IPS-15b (cell line): ENCODE results near the gene REXO5.

ENCODE experiments used
- H3K27me3 ChIP-seq: one replicate; pipeline ENCODE4 v1.6.1; 2013; ENCODE audit warnings: low read length; ENCODE audit not compliant: control insufficient read depth, insufficient read depth
- H3K36me3 ChIP-seq: one replicate; pipeline ENCODE4 v1.6.1; 2013; ENCODE audit warnings: low read length; ENCODE audit not compliant: control insufficient read depth, insufficient read depth
- H3K4me1 ChIP-seq: one replicate; pipeline ENCODE4 v1.6.1; 2013; ENCODE audit warnings: mild to moderate bottlenecking, low read length; ENCODE audit not compliant: control insufficient read depth, insufficient read depth
- H3K4me3 ChIP-seq: one replicate; pipeline ENCODE4 v1.5.1; 2013; ENCODE audit warnings: low read depth, low read length
- H3K9ac ChIP-seq: one replicate; pipeline ENCODE4 v1.6.1; 2013; ENCODE audit warnings: low read depth, mild to moderate bottlenecking, low read length
- H3K9me3 ChIP-seq: one replicate; pipeline ENCODE4 v1.6.1; 2013; ENCODE audit warnings: mild to moderate bottlenecking, low read length; ENCODE audit not compliant: control insufficient read depth, insufficient read depth

REXO5 gene

GRCh38 chr16:20879175-20880040, 73.1 kb downstream of the REXO5 start:
- H3K4me1 ChIP-seq: no peaks in the 10 kb centered on the region
- no peaks in the 10 kb centered on the region for H3K9me3 ChIP-seq
- no peak overlapping the region for H3K9ac ChIP-seq
- H3K4me3 ChIP-seq: no peak overlapping the region
- H3K27me3 ChIP-seq: no peaks in the 10 kb centered on the region
- no peaks in the 10 kb centered on the region for H3K36me3 ChIP-seq

GRCh38 chr16:20880867-20881502, 74.7 kb downstream of the REXO5 start:
- Histone ChIP-seq H3K27me3 (no peaks in the 10 kb centered on the region), H3K9ac (no peak overlapping the region), H3K36me3 (no peaks in the 10 kb centered on the region), H3K9me3 (no peaks in the 10 kb centered on the region), H3K4me1 (no peaks in the 10 kb centered on the region), H3K4me3 (no peak overlapping the region)

- H3K9me3 ChIP-seq: no peaks in the 10 kb centered on the region
- H3K4me1 ChIP-seq: no peaks in the 10 kb centered on the region
- no peaks in the 10 kb centered on the region for H3K27me3 ChIP-seq
- no peaks in the 10 kb centered on the region for H3K36me3 ChIP-seq
- no peak overlapping the region for H3K9ac ChIP-seq
- no peak overlapping the region for H3K4me3 ChIP-seq
These were observed 75.2 kb downstream of the REXO5 start for GRCh38 chr16:20881503-20881878.

GRCh38 chr16:20883554-20884239, 77.4 kb downstream of the REXO5 start:
- no peaks in the 10 kb centered on the region for H3K4me1 ChIP-seq

GRCh38 chr16:20884240-20884556, 77.9 kb downstream of the REXO5 start:
- Histone ChIP-seq H3K9me3 (no peaks in the 10 kb centered on the region), H3K4me3 (no peak overlapping the region), H3K36me3 (no peaks in the 10 kb centered on the region), H3K4me1 (no peaks in the 10 kb centered on the region), H3K27me3 (no peaks in the 10 kb centered on the region), H3K9ac (no peak overlapping the region)

More at GRCh38 chr16:20883554-20884239, 77.4 kb downstream of the REXO5 start:
- Histone ChIP-seq H3K36me3 (no peaks in the 10 kb centered on the region), H3K27me3 (no peaks in the 10 kb centered on the region), H3K9me3 (no peaks in the 10 kb centered on the region), H3K9ac (no peak overlapping the region), H3K4me3 (no peak overlapping the region)

GRCh38 chr16:20886320-20886719, 80.0 kb downstream of the REXO5 start:
- H3K9me3 ChIP-seq: no peaks in the 10 kb centered on the region
- H3K9ac ChIP-seq: no peak overlapping the region
- H3K4me3 ChIP-seq: no peak overlapping the region
- H3K4me1 ChIP-seq: peaks cover 8% of the 10 kb centered on the region
- no peaks in the 10 kb centered on the region for H3K36me3 ChIP-seq
- H3K27me3 ChIP-seq: no peaks in the 10 kb centered on the region

- Histone ChIP-seq H3K4me3 (no peak overlapping the region), H3K27me3 (no peaks in the 10 kb centered on the region), H3K36me3 (no peaks in the 10 kb centered on the region), H3K9ac (no peak overlapping the region), H3K9me3 (no peaks in the 10 kb centered on the region), H3K4me1 (peaks cover 8% of the 10 kb centered on the region)
These were observed 80.9 kb downstream of the REXO5 start for GRCh38 chr16:20887207-20887606.

GRCh38 chr16:20889625-20890275, 83.4 kb downstream of the REXO5 start:
- H3K27me3 ChIP-seq: no peaks in the 10 kb centered on the region
- peaks cover 8% of the 10 kb centered on the region for H3K4me1 ChIP-seq
- H3K9me3 ChIP-seq: no peaks in the 10 kb centered on the region
- no peaks in the 10 kb centered on the region for H3K36me3 ChIP-seq
- H3K9ac ChIP-seq: no peak overlapping the region
- H3K4me3 ChIP-seq: no peak overlapping the region

- H3K4me1 ChIP-seq: peaks cover 13% of the 10 kb centered on the region
- no peaks in the 10 kb centered on the region for H3K9me3 ChIP-seq
- no peak overlapping the region for H3K9ac ChIP-seq
- no peaks in the 10 kb centered on the region for H3K36me3 ChIP-seq
- H3K27me3 ChIP-seq: no peaks in the 10 kb centered on the region
- H3K4me3 ChIP-seq: no peak overlapping the region
These were observed 88.1 kb downstream of the REXO5 start for GRCh38 chr16:20894388-20894787.

GRCh38 chr16:20897253-20897897, 91.0 kb downstream of the REXO5 start:
- Histone ChIP-seq H3K36me3 (no peaks in the 10 kb centered on the region), H3K27me3 (no peaks in the 10 kb centered on the region), H3K9me3 (no peaks in the 10 kb centered on the region), H3K9ac (no peak overlapping the region), H3K4me1 (peaks cover 7% of the 10 kb centered on the region), H3K4me3 (no peak overlapping the region)

- H3K36me3 ChIP-seq: no peaks in the 10 kb centered on the region
- no peaks in the 10 kb centered on the region for H3K9me3 ChIP-seq
- no peaks in the 10 kb centered on the region for H3K27me3 ChIP-seq
- H3K9ac ChIP-seq: no peak overlapping the region
- no peak overlapping the region for H3K4me3 ChIP-seq
- peaks cover 7% of the 10 kb centered on the region for H3K4me1 ChIP-seq
These were observed 91.6 kb downstream of the REXO5 start for GRCh38 chr16:20897922-20898321.
